Neural cell (in vitro differentiated cells): ENCODE measurements around the gene NCK2. TPM values are rescaled to one million over a fixed set of nuclear protein-coding genes. Genes with fewer than 3 reads are reported as not detected.

Experiments used
- H2AFZ ChIP-seq: fragments of 200-600, 300-800 bp; sonication (generic), shearing (Covaris generic); 2 replicates; pipeline ENCODE4 v1.6.0; 2014; ENCODE audit warnings: low read depth, mild to moderate bottlenecking, antibody characterized with exemption, low read length, moderate library complexity
- H3F3A ChIP-seq: fragments of 200-600 bp; shearing (Covaris generic); 2 replicates; pipeline ENCODE4 v1.6.1; 2016; ENCODE audit warnings: mild to moderate bottlenecking, moderate library complexity, mixed read lengths, antibody characterized with exemption, low read length; ENCODE audit not compliant: insufficient read depth, poor library complexity, severe bottlenecking
- H3K27ac ChIP-seq: fragments of 200-600, 300-800 bp; sonication (generic), shearing (Covaris generic); 2 replicates; pipeline ENCODE4 v1.5.1; 2014; ENCODE audit warnings: mild to moderate bottlenecking, low read length, moderate library complexity
- H3K27me3 ChIP-seq: fragments of 300-800, 200-600 bp; sonication (generic), shearing (Covaris generic); 2 replicates; pipeline ENCODE4 v1.6.0; 2014; ENCODE audit warnings: mild to moderate bottlenecking, low read depth, low read length, moderate library complexity; ENCODE audit not compliant: insufficient read depth
- H3K36me3 ChIP-seq: fragments of 300-800, 200-600 bp; sonication (generic), shearing (Covaris generic); 2 replicates; pipeline ENCODE4 v1.5.1; 2014; ENCODE audit warnings: mild to moderate bottlenecking, antibody characterized with exemption, low read length, moderate library complexity; ENCODE audit not compliant: insufficient read depth
- H3K4me2 ChIP-seq: fragments of 300-800, 200-600 bp; sonication (generic), shearing (Covaris generic); 2 replicates; pipeline ENCODE4 v1.6.0; 2014; ENCODE audit warnings: mild to moderate bottlenecking, low read length
- H3K4me3 ChIP-seq: fragments of 300-800, 200-600 bp; sonication (generic), shearing (Covaris generic); 2 replicates; pipeline ENCODE4 v1.5.1; 2014; ENCODE audit warnings: mild to moderate bottlenecking, low read length, moderate library complexity
- H3K79me2 ChIP-seq: fragments of 200-600 bp; shearing (Covaris generic); replicated peaks from 2 replicates; pipeline ENCODE4 v1.6.0; 2014; ENCODE audit warnings: mild to moderate bottlenecking, low read length, moderate library complexity; ENCODE audit not compliant: insufficient read depth
- H3K9ac ChIP-seq: fragments of 300-800, 200-600 bp; sonication (generic), shearing (Covaris generic); 2 replicates; pipeline ENCODE4 v1.6.1; 2016; ENCODE audit warnings: mild to moderate bottlenecking, low read length, mixed read lengths
- H3K9me2 ChIP-seq: fragments of 200-600 bp; shearing (Covaris generic); 2 replicates; pipeline ENCODE4 v1.6.1; 2016; ENCODE audit warnings: mild to moderate bottlenecking, low read length, mixed read lengths; ENCODE audit not compliant: insufficient read depth
- H3K9me3 ChIP-seq: fragments of 200-600, 300-800 bp; sonication (generic), shearing (Covaris generic); 2 replicates; pipeline ENCODE4 v1.6.1; 2016; ENCODE audit warnings: mild to moderate bottlenecking, mixed run types, low read length, moderate library complexity, mixed read lengths
- H4K20me1 ChIP-seq: fragments of 200-600 bp; shearing (Covaris generic); 2 replicates; pipeline ENCODE4 v1.6.1; 2016; ENCODE audit warnings: mild to moderate bottlenecking, mixed run types; ENCODE audit not compliant: insufficient read depth
- CTCF ChIP-seq: fragments of 450-650 bp; IDR thresholded peaks from 2 replicates; pipeline ENCODE4 v1.5.1; 2014; ENCODE audit warnings: antibody characterized with exemption, mild to moderate bottlenecking, moderate library complexity; ENCODE audit not compliant: poor library complexity, severe bottlenecking
- EP300 ChIP-seq: fragments of 450-650 bp; conservative IDR thresholded peaks from 2 replicates; pipeline ENCODE4 v1.6.1; 2014; ENCODE audit warnings: antibody characterized with exemption, mild to moderate bottlenecking, moderate library complexity; ENCODE audit not compliant: poor library complexity, severe bottlenecking
- EZH2 ChIP-seq: fragments of 200-600, 300-800 bp; shearing (Covaris generic), sonication (generic); IDR thresholded peaks from 2 replicates; pipeline ENCODE4 v1.6.1; 2014; ENCODE audit warnings: antibody characterized with exemption, low read length, borderline replicate concordance, mild to moderate bottlenecking; ENCODE audit not compliant: insufficient read depth, poor library complexity, severe bottlenecking
- MXI1 ChIP-seq: fragments of 450-650 bp; conservative IDR thresholded peaks from 2 replicates; pipeline ENCODE4 v1.6.1; 2014; ENCODE audit warnings: antibody characterized with exemption, mild to moderate bottlenecking; ENCODE audit not compliant: poor library complexity, severe bottlenecking
- POLR2AphosphoS5 ChIP-seq: IDR thresholded peaks from 2 replicates; pipeline ENCODE4 v1.6.1; 2012
- RAD21 ChIP-seq: fragments of 450-650 bp; conservative IDR thresholded peaks from 2 replicates; pipeline ENCODE4 v1.6.1; 2014; ENCODE audit warnings: antibody characterized with exemption, mild to moderate bottlenecking, moderate library complexity
- REST ChIP-seq: IDR thresholded peaks from 2 replicates; pipeline ENCODE4 v1.6.1; 2012; ENCODE audit warnings: borderline replicate concordance
- SMC3 ChIP-seq: fragments of 450-650 bp; conservative IDR thresholded peaks from 2 replicates; pipeline ENCODE4 v1.6.1; 2014; ENCODE audit warnings: antibody characterized with exemption, mild to moderate bottlenecking, moderate library complexity; ENCODE audit not compliant: poor library complexity
- TAF1 ChIP-seq: IDR thresholded peaks from 2 replicates; pipeline ENCODE4 v1.6.1; 2012; ENCODE audit warnings: low read depth
- polyA plus RNA-seq: library from polyadenylated mRNA; depleted of rRNA; stranded (reverse); fragments of >200 nt; gene quantifications from 2 replicates; pipeline ENCODE4 v1.2.3, GENCODE V29; 2014

NCK2 gene
- polyA plus RNA-seq, 1 donor from 2014 or later = 49.4 TPM

- Histone ChIP-seq H3K27me3 (no peaks in the 10 kb centered on the region), H3K9me2 (no peaks in the 10 kb centered on the region), H3K36me3 (no peaks in the 10 kb centered on the region), H4K20me1 (no peaks in the 10 kb centered on the region), H3K79me2 (no peaks in the 10 kb centered on the region), H3K4me3 (no peak overlapping the region), H3K4me2 (no peak overlapping the region), H3F3A (no peaks in the 10 kb centered on the region), H3K9me3 (no peaks in the 10 kb centered on the region), H3K9ac (no peak overlapping the region), H3K27ac (no peak overlapping the region), H2AFZ (no peak overlapping the region)
- no peak for TF ChIP-seq POLR2AphosphoS5
Measured at GRCh38 chr2:105936954-105937353, 192.2 kb downstream of the NCK2 start.

- TF ChIP-seq POLR2AphosphoS5 (no peak), EP300 (no peak), EZH2 (no peak), RAD21 (no peak), REST (no peak), CTCF (no peak), MXI1 (no peak), TAF1 (no peak), SMC3 (no peak)
- Histone ChIP-seq H3F3A (no peaks in the 10 kb centered on the region), H3K4me2 (no peak overlapping the region), H3K27me3 (no peaks in the 10 kb centered on the region), H2AFZ (no peak overlapping the region), H4K20me1 (no peaks in the 10 kb centered on the region), H3K36me3 (no peaks in the 10 kb centered on the region), H3K79me2 (no peaks in the 10 kb centered on the region), H3K27ac (no peak overlapping the region), H3K4me3 (no peak overlapping the region), H3K9me3 (no peaks in the 10 kb centered on the region), H3K9me2 (no peaks in the 10 kb centered on the region), H3K9ac (no peak overlapping the region)
Measured at GRCh38 chr2:105937498-105938097, 192.9 kb downstream of the NCK2 start.
